Fibroblast of mammary gland (primary cell): ENCODE results near the gene KCTD1.
A peak's percentile ranks its signal among the peaks of the same experiment; 100 is the strongest.

Experiments used
- DNase-seq: peaks from one replicate; pipeline ENCODE4 v3.0.0-alpha.2; 2010; ENCODE audit warnings: low read depth
- H3K4me3 ChIP-seq: 2 replicates; pipeline ENCODE4 v1.5.1; 2011; ENCODE audit warnings: low read depth, mild to moderate bottlenecking, low read length, moderate library complexity; ENCODE audit not compliant: control insufficient read depth
- TF ChIP-seq, protein P1 (sequence below): conservative IDR thresholded peaks from 2 replicates; pipeline ENCODE4 v1.5.1; 2011; ENCODE audit warnings: low read depth, low read length, inconsistent platforms; ENCODE audit not compliant: control insufficient read depth, insufficient read depth

Gene KCTD1

DNA sequence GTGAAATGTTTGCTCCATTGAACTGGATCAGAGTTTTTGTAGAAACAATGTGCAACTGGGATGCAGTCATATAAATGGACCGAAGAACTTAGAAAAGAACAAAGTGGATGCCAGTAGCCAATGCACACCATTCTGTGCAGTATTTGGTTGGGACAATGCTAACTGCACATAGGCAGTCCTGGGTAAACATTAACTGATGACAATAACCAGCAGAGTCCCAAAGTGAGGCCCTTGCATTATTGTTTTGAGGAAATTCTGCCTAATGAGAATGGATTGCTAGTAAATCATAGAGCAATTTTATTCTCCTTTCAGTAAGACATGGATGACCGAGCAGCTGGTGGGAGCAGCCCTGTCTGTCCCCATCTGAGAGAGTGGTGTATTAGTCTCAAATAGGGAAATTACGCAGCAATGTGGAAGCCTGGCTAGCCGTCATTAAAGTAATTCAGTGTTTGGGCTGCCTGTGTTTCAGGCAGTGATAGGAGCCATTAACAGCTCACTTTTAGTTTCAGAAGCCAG lies 94.9 kb downstream of the KCTD1 start:
- no peak for DNase-seq
- H3K4me3 ChIP-seq: no peak overlapping the region
- TF ChIP-seq, protein P1, sequence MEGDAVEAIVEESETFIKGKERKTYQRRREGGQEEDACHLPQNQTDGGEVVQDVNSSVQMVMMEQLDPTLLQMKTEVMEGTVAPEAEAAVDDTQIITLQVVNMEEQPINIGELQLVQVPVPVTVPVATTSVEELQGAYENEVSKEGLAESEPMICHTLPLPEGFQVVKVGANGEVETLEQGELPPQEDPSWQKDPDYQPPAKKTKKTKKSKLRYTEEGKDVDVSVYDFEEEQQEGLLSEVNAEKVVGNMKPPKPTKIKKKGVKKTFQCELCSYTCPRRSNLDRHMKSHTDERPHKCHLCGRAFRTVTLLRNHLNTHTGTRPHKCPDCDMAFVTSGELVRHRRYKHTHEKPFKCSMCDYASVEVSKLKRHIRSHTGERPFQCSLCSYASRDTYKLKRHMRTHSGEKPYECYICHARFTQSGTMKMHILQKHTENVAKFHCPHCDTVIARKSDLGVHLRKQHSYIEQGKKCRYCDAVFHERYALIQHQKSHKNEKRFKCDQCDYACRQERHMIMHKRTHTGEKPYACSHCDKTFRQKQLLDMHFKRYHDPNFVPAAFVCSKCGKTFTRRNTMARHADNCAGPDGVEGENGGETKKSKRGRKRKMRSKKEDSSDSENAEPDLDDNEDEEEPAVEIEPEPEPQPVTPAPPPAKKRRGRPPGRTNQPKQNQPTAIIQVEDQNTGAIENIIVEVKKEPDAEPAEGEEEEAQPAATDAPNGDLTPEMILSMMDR: no peak

DNA sequence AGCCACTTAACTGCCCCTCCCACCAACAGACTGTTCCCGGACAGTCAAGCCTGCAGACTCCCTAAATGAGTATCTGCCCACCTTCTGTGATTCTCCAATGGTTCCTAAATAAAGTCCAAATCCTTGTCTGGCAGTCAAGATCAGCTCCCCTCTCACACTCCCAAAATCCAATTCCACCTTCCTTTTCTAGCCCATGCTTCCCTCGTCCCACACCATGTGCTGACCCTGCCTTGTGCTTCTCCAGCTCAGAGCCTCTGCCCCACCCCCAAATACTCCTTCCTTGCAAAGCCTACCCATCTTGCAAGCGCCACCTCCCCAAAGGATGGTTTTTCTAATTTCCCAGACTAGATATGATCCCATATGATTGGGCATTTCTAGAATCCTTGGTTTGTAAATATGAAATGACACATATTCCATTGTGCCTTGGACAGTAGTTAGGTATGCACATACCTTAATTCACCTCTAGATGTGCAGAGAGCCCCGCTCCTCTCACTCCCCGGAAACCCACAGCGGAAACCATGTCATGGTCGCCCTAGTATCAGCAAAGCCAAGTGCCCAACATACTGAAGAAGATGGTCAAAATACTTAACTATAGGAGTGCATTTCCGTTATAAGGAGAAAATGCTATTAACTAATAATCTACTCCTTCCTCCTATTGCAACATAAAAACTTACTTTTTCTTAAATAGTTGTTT lies 97.2 kb downstream of the KCTD1 start:
- DNase-seq: no peak
- TF ChIP-seq, protein P1: no peak

DNA sequence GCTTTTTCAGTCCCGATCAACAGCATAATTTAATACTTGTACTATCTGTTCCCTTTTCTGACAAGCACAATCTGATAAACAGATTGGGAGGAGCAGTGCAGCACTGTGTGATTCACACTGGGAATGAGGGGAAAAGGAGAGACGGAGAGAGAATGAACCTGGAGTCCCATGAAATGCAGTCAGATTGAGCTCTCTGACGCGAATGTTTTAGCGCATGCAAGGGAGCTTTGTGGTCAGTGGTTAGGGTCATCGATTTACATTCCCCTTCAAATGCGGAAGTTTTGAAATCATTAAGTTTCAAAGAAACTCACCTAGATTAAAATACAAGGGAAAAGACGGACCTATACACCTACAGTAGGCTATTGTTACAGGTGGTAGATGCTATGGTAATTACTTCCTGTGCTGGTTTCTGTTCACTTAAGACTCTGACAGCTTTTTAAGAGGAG lies 99.6 kb downstream of the KCTD1 start:
- H3K4me3 ChIP-seq: no peak overlapping the region
- TF ChIP-seq, protein P1: no peak
- no peak for DNase-seq

More for the DNA sequence above, 97.2 kb downstream of the KCTD1 start:
- no peak overlapping the region for H3K4me3 ChIP-seq

DNA sequence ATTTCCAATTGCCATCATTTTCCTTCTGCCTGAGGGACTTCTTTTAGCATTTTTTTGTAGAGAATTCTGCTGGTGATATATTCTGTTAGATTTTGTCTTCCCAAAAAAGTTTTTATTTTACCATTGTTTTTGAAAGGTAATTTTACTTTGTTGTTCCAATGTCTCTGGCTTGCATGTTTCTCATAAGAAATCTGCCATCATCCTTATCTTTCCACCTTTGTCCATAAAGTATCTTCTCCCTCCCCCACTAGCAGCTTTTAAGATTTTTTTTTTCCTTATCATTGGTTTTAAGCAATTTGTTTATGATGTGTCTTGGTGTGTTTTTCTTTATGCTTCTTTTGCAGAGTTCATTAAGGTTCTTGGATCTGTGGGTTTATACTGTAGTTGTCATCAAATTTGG lies 104.5 kb downstream of the KCTD1 start:
- TF ChIP-seq, protein P1: no peak
- no peak for DNase-seq
- no peak overlapping the region for H3K4me3 ChIP-seq

DNA sequence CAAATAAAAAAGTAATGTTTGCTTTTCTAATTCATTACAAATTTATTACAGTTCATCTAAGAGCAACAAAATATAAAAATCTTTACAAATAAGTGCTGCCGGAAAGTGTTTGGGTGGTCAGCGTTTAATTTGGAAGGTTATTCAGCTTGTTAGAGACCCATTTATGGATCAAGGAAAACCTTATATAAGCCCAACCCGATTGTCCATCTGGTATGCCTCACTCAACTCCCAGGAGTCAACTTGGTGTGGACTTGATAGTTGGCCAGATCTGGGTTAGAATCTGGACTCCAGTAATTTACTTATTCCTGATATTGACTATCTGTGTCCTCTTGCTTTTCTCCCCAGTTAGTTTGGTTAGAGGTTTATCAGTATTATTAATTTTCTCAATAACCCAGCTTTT lies 106.2 kb downstream of the KCTD1 start:
- peak; percentile 51 for DNase-seq
- H3K4me3 ChIP-seq: no peak overlapping the region

DNA sequence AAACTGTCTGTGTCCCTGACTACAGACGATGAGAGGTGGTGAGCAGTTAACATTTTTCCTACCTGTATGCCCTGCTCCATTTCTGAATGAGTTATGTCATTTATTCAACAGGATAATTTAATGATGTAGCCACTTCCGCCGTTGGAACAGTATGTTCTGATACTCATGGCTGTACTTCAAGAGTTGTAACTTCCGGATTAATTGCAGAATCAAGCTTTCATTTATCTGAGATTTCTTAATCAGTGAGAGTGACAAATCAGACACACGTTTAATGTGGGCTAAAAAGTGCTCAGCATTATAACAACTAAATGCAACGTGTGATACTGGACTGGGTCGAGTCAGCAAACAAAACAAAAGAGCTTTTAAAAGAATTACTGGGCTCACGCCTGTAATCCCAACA lies 107.7 kb downstream of the KCTD1 start:
- TF ChIP-seq, protein P1: no peak
- DNase-seq: peak; percentile 20
- H3K4me3 ChIP-seq: no peak overlapping the region

More for the DNA sequence above, 106.2 kb downstream of the KCTD1 start:
- TF ChIP-seq, protein P1: no peak

DNA sequence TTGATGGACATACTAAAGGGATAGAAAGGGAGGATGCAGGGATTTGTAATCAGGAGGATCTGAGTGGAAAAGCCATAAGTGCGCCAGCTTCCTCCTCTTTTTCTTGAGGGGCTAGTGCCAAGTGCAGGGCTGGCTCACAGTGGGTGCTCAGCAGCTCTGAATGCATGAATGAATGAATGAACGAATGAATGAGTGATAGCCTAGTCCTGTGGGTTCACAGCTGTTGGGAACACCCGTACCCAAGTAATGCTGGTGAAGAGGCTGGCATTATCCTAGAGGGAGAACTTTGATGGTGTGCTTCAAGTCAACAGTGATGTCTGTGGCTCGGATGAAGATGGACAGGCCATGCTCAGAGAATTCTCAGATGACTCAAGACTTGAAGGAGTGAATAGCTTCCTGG lies 108.8 kb downstream of the KCTD1 start:
- TF ChIP-seq, protein P1: no peak
- DNase-seq: no peak
- H3K4me3 ChIP-seq: no peak overlapping the region
